NOMO-1 (cell line): ENCODE data around the gene LGR6.

Experiments used
- DNase-seq, 2 experiments: peaks; one replicate each; lab custom pipeline; 2025; ENCODE audit not compliant: unreplicated experiment in 2 of 2; lab: John Stamatoyannopoulos, UW

Gene LGR6

GRCh38 chr1:202215472-202216130 lies 22.0 kb downstream of the LGR6 start:
- DNase-seq, result no peak

GRCh38 chr1:202216691-202217090 lies 23.1 kb downstream of the LGR6 start:
- DNase-seq, result no peak

GRCh38 chr1:202217516-202217915 lies 23.9 kb downstream of the LGR6 start:
- DNase-seq, result no peak

GRCh38 chr1:202217951-202218350 lies 24.4 kb downstream of the LGR6 start:
- DNase-seq, result no peak

GRCh38 chr1:202220733-202221132 lies 27.1 kb downstream of the LGR6 start:
- no peak for DNase-seq

- no peak for DNase-seq
These were observed 28.6 kb downstream of the LGR6 start for GRCh38 chr1:202221911-202222909.

GRCh38 chr1:202223121-202223860 lies 29.7 kb downstream of the LGR6 start:
- DNase-seq, result no peak

GRCh38 chr1:202224453-202224852 lies 30.9 kb downstream of the LGR6 start:
- DNase-seq, result no peak

- DNase-seq, result no peak
These were observed 31.5 kb downstream of the LGR6 start for GRCh38 chr1:202225131-202225530.

GRCh38 chr1:202227053-202227672 lies 33.6 kb downstream of the LGR6 start:
- no peak for DNase-seq

GRCh38 chr1:202227997-202228401 lies 34.4 kb downstream of the LGR6 start:
- peak in 1 of 2 experiments; percentile 19 for DNase-seq

GRCh38 chr1:202228484-202229122 lies 35.0 kb downstream of the LGR6 start:
- DNase-seq, result no peak

- no peak for DNase-seq
These were observed 35.8 kb downstream of the LGR6 start for GRCh38 chr1:202229376-202229775.

- DNase-seq, result no peak
These were observed 36.7 kb downstream of the LGR6 start for GRCh38 chr1:202230061-202230938.

GRCh38 chr1:202230939-202231645 lies 37.5 kb downstream of the LGR6 start:
- no peak for DNase-seq

- DNase-seq, result no peak
These were observed 39.6 kb downstream of the LGR6 start for GRCh38 chr1:202233171-202233570.

GRCh38 chr1:202233804-202234203 lies 40.2 kb downstream of the LGR6 start:
- no peak for DNase-seq

GRCh38 chr1:202234331-202235002 lies 40.9 kb downstream of the LGR6 start:
- no peak for DNase-seq
